ENCODE data around the gene UBE2QL1. TPM values are rescaled to one million over a fixed set of nuclear protein-coding genes. Genes with fewer than 3 reads are reported as not detected.

The UBE2QL1 gene
- polyA plus RNA-seq, 1 of the 3 experiments (the other 2 are of a cell fraction) = 0.28 TPM

- Histone ChIP-seq H3K9me3 (no peaks in the 10 kb centered on the region), H3K4me2 (no peak overlapping the region), H3K9ac (no peak overlapping the region), H2AFZ (ENCODE audit: low read depth) (no peak overlapping the region), H4K20me1 (ENCODE audit: insufficient read depth) (no peaks in the 10 kb centered on the region), H3K27ac (ENCODE audit: low read depth in 2 of 2, low read length in 1 of 2) (no peak overlapping the region), H3K4me1 (ENCODE audit: control insufficient read depth in 1 of 2, insufficient read depth in 2 of 2, low read depth in 1 of 2, low read length in 1 of 2) (no peaks in the 10 kb centered on the region; a peak in 1 of 4 replicates), H3K4me3 (ENCODE audit: low read depth in 2 of 2, low read length in 1 of 2) (no peak overlapping the region), H3K27me3 (ENCODE audit: insufficient read depth) (no peaks in the 10 kb centered on the region), H3K9me2 (no peaks in the 10 kb centered on the region), H3K79me2 (ENCODE audit: insufficient read depth) (no peaks in the 10 kb centered on the region), H3F3A (replicated peaks; ENCODE audit: insufficient read depth) (no peaks in the 10 kb centered on the region), H3K36me3 (replicated peaks in 1 of 2; ENCODE audit: control insufficient read depth in 1 of 2, insufficient read depth in 2 of 2, low read length in 1 of 2) (no peaks in the 10 kb centered on the region)
- TF ChIP-seq ZBTB33 (IDR thresholded peaks at IDR 0.05; ENCODE audit: borderline replicate concordance, low read depth) (no peak), JUND (IDR thresholded peaks at IDR 0.05) (no peak)
- WGBS (ENCODE audit: low lambda C conversion rate) = 18% methylated on average over 4 of the region's 4 CpGs
- ChIA-PET CTCF (no interaction called here), POLR2A (no interaction called here)
- DNase-seq = no peak
Measured at GRCh38 chr5:6436715-6437331, 11.8 kb upstream of the UBE2QL1 start.

GRCh38 chr5:6439588-6440550 lies 8.8 kb upstream of the UBE2QL1 start:
- H3K4me2 ChIP-seq = no peak overlapping the region
- H3K4me1 ChIP-seq (ENCODE audit: control insufficient read depth in 1 of 2, insufficient read depth in 2 of 2, low read depth in 1 of 2, low read length in 1 of 2) = no peaks in the 10 kb centered on the region; a peak in 1 of 4 replicates
- H3F3A ChIP-seq (replicated peaks; ENCODE audit: insufficient read depth) = no peaks in the 10 kb centered on the region
- no peaks in the 10 kb centered on the region for H3K36me3 ChIP-seq (replicated peaks in 1 of 2; ENCODE audit: control insufficient read depth in 1 of 2, insufficient read depth in 2 of 2, low read length in 1 of 2)
- H3K27ac ChIP-seq (ENCODE audit: low read depth in 2 of 2, low read length in 1 of 2) = no peak overlapping the region
- POLR2A ChIA-PET = no interaction called here
- WGBS (ENCODE audit: low lambda C conversion rate) = 33% methylated on average over 4 of the region's 5 CpGs
- no peaks in the 10 kb centered on the region for H3K9me3 ChIP-seq
- no peaks in the 10 kb centered on the region for H3K27me3 ChIP-seq (ENCODE audit: insufficient read depth)
- H4K20me1 ChIP-seq (ENCODE audit: insufficient read depth) = no peaks in the 10 kb centered on the region
- CTCF ChIA-PET = no interaction called here
- no peak overlapping the region for H2AFZ ChIP-seq (ENCODE audit: low read depth)
- no peak overlapping the region for H3K4me3 ChIP-seq (ENCODE audit: low read depth in 2 of 2, low read length in 1 of 2)
- no peak overlapping the region for H3K9ac ChIP-seq
- H3K9me2 ChIP-seq = no peaks in the 10 kb centered on the region
- no peak for DNase-seq
- TF ChIP-seq TAF1 (IDR thresholded peaks at IDR 0.05; ENCODE audit: borderline replicate concordance, low read depth, low read length) = no peak
- no peak for TF ChIP-seq TEAD4 (IDR thresholded peaks at IDR 0.05; ENCODE audit: borderline replicate concordance, insufficient read depth)
- TF ChIP-seq, protein P1, sequence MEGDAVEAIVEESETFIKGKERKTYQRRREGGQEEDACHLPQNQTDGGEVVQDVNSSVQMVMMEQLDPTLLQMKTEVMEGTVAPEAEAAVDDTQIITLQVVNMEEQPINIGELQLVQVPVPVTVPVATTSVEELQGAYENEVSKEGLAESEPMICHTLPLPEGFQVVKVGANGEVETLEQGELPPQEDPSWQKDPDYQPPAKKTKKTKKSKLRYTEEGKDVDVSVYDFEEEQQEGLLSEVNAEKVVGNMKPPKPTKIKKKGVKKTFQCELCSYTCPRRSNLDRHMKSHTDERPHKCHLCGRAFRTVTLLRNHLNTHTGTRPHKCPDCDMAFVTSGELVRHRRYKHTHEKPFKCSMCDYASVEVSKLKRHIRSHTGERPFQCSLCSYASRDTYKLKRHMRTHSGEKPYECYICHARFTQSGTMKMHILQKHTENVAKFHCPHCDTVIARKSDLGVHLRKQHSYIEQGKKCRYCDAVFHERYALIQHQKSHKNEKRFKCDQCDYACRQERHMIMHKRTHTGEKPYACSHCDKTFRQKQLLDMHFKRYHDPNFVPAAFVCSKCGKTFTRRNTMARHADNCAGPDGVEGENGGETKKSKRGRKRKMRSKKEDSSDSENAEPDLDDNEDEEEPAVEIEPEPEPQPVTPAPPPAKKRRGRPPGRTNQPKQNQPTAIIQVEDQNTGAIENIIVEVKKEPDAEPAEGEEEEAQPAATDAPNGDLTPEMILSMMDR (IDR thresholded peaks at IDR 0.05) = no peak
- H3K79me2 ChIP-seq (ENCODE audit: insufficient read depth) = no peaks in the 10 kb centered on the region

All from SK-N-SH (cell line).